H1 (cell line): ENCODE results near the gene RAP2A. TPM values are rescaled to one million over a fixed set of nuclear protein-coding genes. Genes with fewer than 3 reads are reported as not detected.
A peak's percentile ranks its signal among the peaks of the same experiment; 100 is the strongest.

ENCODE experiments used
- BCL11A ChIP-seq, 2 experiments: IDR thresholded peaks; one replicate each; pipeline ENCODE4 v1.6.1; 2011; ENCODE audit warnings: low read depth in 2 of 2, low read length in 2 of 2, mild to moderate bottlenecking in 2 of 2
- CHD7 ChIP-seq: fragments of 300-600 bp; sonication (generic); IDR thresholded peaks from 2 replicates; pipeline ENCODE4 v1.7.1; 2012; ENCODE audit warnings: low read length, moderate library complexity, mild to moderate bottlenecking, inconsistent platforms; ENCODE audit not compliant: insufficient replicate concordance
- KDM1A ChIP-seq: fragments of 200-600, 300-600 bp; sonication (generic); IDR thresholded peaks from 2 replicates; pipeline ENCODE4 v1.7.1; 2016; ENCODE audit warnings: mild to moderate bottlenecking, low read length, borderline replicate concordance
- MAFK ChIP-seq: IDR thresholded peaks from 2 replicates; pipeline ENCODE4 v1.6.1; 2012; ENCODE audit warnings: low read depth, mild to moderate bottlenecking, improper control_type of control experiment, low read length
- MAX ChIP-seq: IDR thresholded peaks from 2 replicates; pipeline ENCODE4 v1.6.1; 2012; ENCODE audit warnings: inconsistent platforms
- SIN3A ChIP-seq, 2 experiments: IDR thresholded peaks in 1 of 2; conservative IDR thresholded peaks in 1 of 2; 2 replicates each; pipeline ENCODE4 v1.6.1; 2011 to 2012; ENCODE audit warnings: low read length in 2 of 2, improper control_type of control experiment in 1 of 2, low read depth in 1 of 2, mild to moderate bottlenecking in 1 of 2
- SP1 ChIP-seq: IDR thresholded peaks from 2 replicates; pipeline ENCODE4 v1.6.1; 2011; ENCODE audit warnings: low read depth, low read length
- polyA plus RNA-seq, 7 experiments: library from polyadenylated mRNA; depleted of rRNA in 3 of 7; stranded (reverse) in 5 of 7; unstranded in 2 of 7; fragments of >200 nt in 5 of 7; fragments of 200-250 nt in 2 of 7; gene quantifications; 1 replicate in 5 of 7; 2 replicates in 1 of 7; 4 replicates in 1 of 7; pipeline versions ENCODE4 v1.2.1 to v1.2.3, GENCODE V29; 2011 to 2013; ENCODE audit warnings: missing spikeins in 2 of 7, mixed read lengths in 2 of 7
- total RNA-seq: library from RNA; stranded (reverse); fragmentation: NEBNext Ultra II Directional; extraction: Animal tissue kit (Norgen Biotek cat#: 25700); gene quantifications from 2 replicates; pipeline ENCODE4 v1.2.1, GENCODE V29; 2021

Gene RAP2A
- total and polyA plus RNA-seq, 2 of the 8 experiments (the other 6 are each of a cell fraction or from before 2014, with no cell fraction given), result 8.4 to 43.4 TPM

DNA sequence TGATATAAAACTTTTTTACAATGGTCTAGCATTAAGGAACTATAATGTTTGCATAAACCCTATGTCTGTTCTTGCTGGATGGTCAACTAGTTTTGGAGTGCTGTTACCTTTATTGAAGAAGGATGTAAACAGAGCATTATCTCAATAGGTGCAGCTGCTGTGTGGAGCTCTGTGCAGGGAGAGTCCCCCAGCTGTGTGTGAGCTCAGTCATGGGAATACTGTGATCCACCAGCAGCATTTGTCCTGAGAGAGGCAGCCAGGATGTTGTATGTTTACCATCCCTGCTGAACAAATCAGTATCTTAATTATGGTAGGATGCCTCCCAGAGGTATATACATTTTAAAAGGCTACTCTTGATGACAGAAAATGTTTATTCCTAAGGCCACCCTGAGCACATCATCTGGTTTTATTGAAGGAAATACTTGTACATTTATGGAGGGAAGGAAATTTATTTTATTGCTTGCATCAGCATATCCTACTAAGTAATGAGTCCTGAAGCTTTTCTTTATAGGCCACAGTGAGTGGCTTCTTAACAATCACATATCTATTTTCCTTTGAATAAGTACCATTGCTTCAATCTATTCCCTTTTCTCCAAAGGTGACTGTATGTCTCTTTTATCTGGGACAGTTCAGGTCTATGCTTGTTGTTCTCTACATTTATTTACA, 11.7 kb downstream of the RAP2A start (continued):
- TF ChIP-seq CHD7 (no peak), MAX (no peak), SIN3A (conservative IDR thresholded peaks at IDR 0.05 in 1 of 2, IDR thresholded peaks at IDR 0.05 in 1 of 2; ENCODE audit: low read depth in 1 of 2, low read length in 2 of 2) (no peak), SP1 (no peak), MAFK (peak; percentile 31; the same call in 1 of the 2 replicates), KDM1A (no peak), BCL11A (IDR thresholded peaks at IDR 0.05; ENCODE audit: low read depth in 2 of 2, low read length in 2 of 2) (no peak)
